OCI-LY7 (cell line): Measurements from ENCODE around the gene KRTAP25-1. TPM values are rescaled to one million over a fixed set of nuclear protein-coding genes. Genes with fewer than 3 reads are reported as not detected.

Experiments
- BruUV-seq: library from RNA; stranded (reverse); fragments of 400-500 nt; replicated peaks from 2 replicates; lab custom pipeline; 2021; lab: Mats Ljungman, UMichigan
- CTCF ChIA-PET: fragments of 300-600 bp; sonication (Branson Sonifier 250); formaldehyde crosslinking; loops from one replicate; lab custom pipeline; 2022; ENCODE audit warnings: antibody characterized with exemption; ENCODE audit not compliant: unreplicated experiment; lab: Charles Lee
- POLR2A ChIA-PET: fragments of 300-600 bp; sonication (Branson Sonifier 250); formaldehyde crosslinking; loops from one replicate; lab custom pipeline; 2022; ENCODE audit warnings: antibody characterized with exemption; lab: Charles Lee
- DNase-seq: peaks from one replicate; pipeline ENCODE4 v3.0.0-alpha.2; 2015; ENCODE audit warnings: low spot score
- H2AFZ ChIP-seq: fragments of 200-600 bp; sonication (generic), shearing (Covaris generic); 2 replicates; pipeline ENCODE4 v1.6.1; 2014; ENCODE audit warnings: mild to moderate bottlenecking, antibody characterized with exemption, low read length, moderate library complexity
- H3K27ac ChIP-seq: fragments of 200-600 bp; sonication (generic); 2 replicates; pipeline ENCODE4 v1.5.1; 2014; ENCODE audit warnings: mixed run types, low read depth, mild to moderate bottlenecking, moderate library complexity, low read length, inconsistent platforms; ENCODE audit not compliant: poor library complexity, severe bottlenecking
- H3K36me3 ChIP-seq: fragments of 200-600 bp; sonication (generic); 2 replicates; pipeline ENCODE4 v1.6.1; 2014; ENCODE audit warnings: mild to moderate bottlenecking, antibody characterized with exemption, low read length, moderate library complexity, mixed read lengths; ENCODE audit not compliant: insufficient read depth
- H3K4me1 ChIP-seq: fragments of 200-600 bp; sonication (generic); 2 replicates; pipeline ENCODE4 v1.5.1; 2014; ENCODE audit warnings: mild to moderate bottlenecking, low read length; ENCODE audit not compliant: insufficient read depth, poor library complexity, severe bottlenecking
- H3K4me2 ChIP-seq: fragments of 200-600 bp; sonication (generic); 2 replicates; pipeline ENCODE4 v1.6.1; 2014; ENCODE audit warnings: mild to moderate bottlenecking, low read length
- H3K4me3 ChIP-seq: fragments of 200-600 bp; sonication (generic); 2 replicates; pipeline ENCODE4 v1.5.1; 2014; ENCODE audit warnings: mild to moderate bottlenecking, low read depth, low read length; ENCODE audit not compliant: poor library complexity, severe bottlenecking
- H3K79me2 ChIP-seq: fragments of 200-600 bp; sonication (generic); 2 replicates; pipeline ENCODE4 v1.6.1; 2016; ENCODE audit warnings: low read depth, mild to moderate bottlenecking, low read length, moderate library complexity, mixed read lengths; ENCODE audit not compliant: insufficient read depth
- H3K9me2 ChIP-seq: fragments of 200-600 bp; sonication (generic); 2 replicates; pipeline ENCODE4 v1.6.1; 2016; ENCODE audit warnings: mild to moderate bottlenecking, low read length, mixed read lengths; ENCODE audit not compliant: insufficient read depth
- H3K9me3 ChIP-seq: fragments of 200-600 bp; sonication (generic); 2 replicates; pipeline ENCODE4 v1.6.1; 2014; ENCODE audit warnings: mild to moderate bottlenecking, mixed run types, low read length, mixed read lengths
- H4K20me1 ChIP-seq: fragments of 200-600 bp; sonication (generic); 2 replicates; pipeline ENCODE4 v1.6.1; 2014; ENCODE audit warnings: mild to moderate bottlenecking, antibody characterized with exemption, low read length, moderate library complexity, mixed read lengths; ENCODE audit not compliant: insufficient read depth
- EZH2phosphoT487 ChIP-seq: fragments of 200-600 bp; sonication (generic); IDR thresholded peaks from 2 replicates; pipeline ENCODE4 v1.6.1; 2018; ENCODE audit warnings: low read depth, borderline replicate concordance, mild to moderate bottlenecking, mixed run types, antibody characterized with exemption, low read length, moderate library complexity, mixed read lengths
- intact Hi-C: fragments of 100-400 bp; cut with micrococcal nuclease; formaldehyde crosslinking; loops from one replicate; pipeline ENCODE4 v1.10.0; 2022; ENCODE audit not compliant: unreplicated experiment
- total RNA-seq, 2 experiments: library from RNA; depleted of rRNA in 1 of 2; stranded (reverse); fragments of >200 nt in 1 of 2; shearing (Covaris generic) in 1 of 2; gene quantifications; 2 replicates each; pipeline ENCODE4 v1.2.3, GENCODE V29; 2014 to 2022
- TF ChIP-seq, protein P1 (sequence below): fragments of 200-600 bp; sonication (generic); conservative IDR thresholded peaks from 2 replicates; pipeline ENCODE4 v1.5.1; 2014; ENCODE audit warnings: mild to moderate bottlenecking, antibody characterized with exemption, low read length, moderate library complexity, mixed read lengths

KRTAP25-1 gene
- total RNA-seq, 2 experiments from 2014 or later, result not detected

DNA sequence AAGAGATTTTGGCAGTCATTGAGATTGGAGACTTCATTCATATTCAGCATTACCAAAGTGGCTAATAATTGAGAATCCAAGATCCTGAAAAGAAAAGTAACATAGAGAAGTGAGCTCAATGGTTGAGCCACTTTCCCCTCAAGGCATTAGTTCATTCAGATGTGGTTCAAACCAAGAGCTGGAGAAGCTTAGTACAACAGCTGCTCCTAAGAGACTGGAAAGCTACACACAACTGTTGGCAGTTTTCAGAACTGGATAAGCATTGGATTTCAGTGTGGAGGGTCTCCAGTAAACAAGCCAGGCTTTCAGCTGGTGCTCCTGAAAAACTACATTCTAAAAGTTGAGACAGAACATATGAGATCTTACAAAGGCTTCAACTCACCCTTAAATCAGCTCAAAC, 44.3 kb downstream of the KRTAP25-1 start:
- Histone ChIP-seq H3K9me2 (no peaks in the 10 kb centered on the region), H2AFZ (no peak overlapping the region), H3K9me3 (no peaks in the 10 kb centered on the region), H3K4me1 (no peaks in the 10 kb centered on the region), H3K79me2 (no peaks in the 10 kb centered on the region), H3K4me3 (no peak overlapping the region), H3K27ac (no peak overlapping the region), H4K20me1 (no peaks in the 10 kb centered on the region), H3K4me2 (no peak overlapping the region), H3K36me3 (no peaks in the 10 kb centered on the region)
- CTCF ChIA-PET, result no interaction called here
- no TSS peak for BruUV-seq
- no peak for DNase-seq
- POLR2A ChIA-PET, result interaction anchor here (0.6 to 1.4 kb wide), 4 partner anchors 10 to 1147 kb away, joined by 3 to 5 read pairs (median 3); no protein-coding TSS in a partner anchor
- intact Hi-C loops, result no loop called here
- TF ChIP-seq EZH2phosphoT487, result no peak
- TF ChIP-seq, protein P1, sequence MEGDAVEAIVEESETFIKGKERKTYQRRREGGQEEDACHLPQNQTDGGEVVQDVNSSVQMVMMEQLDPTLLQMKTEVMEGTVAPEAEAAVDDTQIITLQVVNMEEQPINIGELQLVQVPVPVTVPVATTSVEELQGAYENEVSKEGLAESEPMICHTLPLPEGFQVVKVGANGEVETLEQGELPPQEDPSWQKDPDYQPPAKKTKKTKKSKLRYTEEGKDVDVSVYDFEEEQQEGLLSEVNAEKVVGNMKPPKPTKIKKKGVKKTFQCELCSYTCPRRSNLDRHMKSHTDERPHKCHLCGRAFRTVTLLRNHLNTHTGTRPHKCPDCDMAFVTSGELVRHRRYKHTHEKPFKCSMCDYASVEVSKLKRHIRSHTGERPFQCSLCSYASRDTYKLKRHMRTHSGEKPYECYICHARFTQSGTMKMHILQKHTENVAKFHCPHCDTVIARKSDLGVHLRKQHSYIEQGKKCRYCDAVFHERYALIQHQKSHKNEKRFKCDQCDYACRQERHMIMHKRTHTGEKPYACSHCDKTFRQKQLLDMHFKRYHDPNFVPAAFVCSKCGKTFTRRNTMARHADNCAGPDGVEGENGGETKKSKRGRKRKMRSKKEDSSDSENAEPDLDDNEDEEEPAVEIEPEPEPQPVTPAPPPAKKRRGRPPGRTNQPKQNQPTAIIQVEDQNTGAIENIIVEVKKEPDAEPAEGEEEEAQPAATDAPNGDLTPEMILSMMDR, result no peak

- Histone ChIP-seq H3K4me1 (no peaks in the 10 kb centered on the region), H3K9me2 (no peaks in the 10 kb centered on the region), H4K20me1 (no peaks in the 10 kb centered on the region), H3K27ac (no peak overlapping the region), H3K79me2 (no peaks in the 10 kb centered on the region), H3K36me3 (no peaks in the 10 kb centered on the region), H3K4me2 (no peak overlapping the region), H2AFZ (no peak overlapping the region), H3K4me3 (no peak overlapping the region), H3K9me3 (no peaks in the 10 kb centered on the region)
- CTCF ChIA-PET, result no interaction called here
- no peak for DNase-seq
- BruUV-seq, result no TSS peak
- POLR2A ChIA-PET, result interaction anchor here (0.6 to 1.4 kb wide), 4 partner anchors 9 to 24 kb away, joined by 3 to 5 read pairs (median 4); no protein-coding TSS in a partner anchor
- TF ChIP-seq EZH2phosphoT487, result no peak
- TF ChIP-seq, protein P1, result no peak
- intact Hi-C loops, result no loop called here
These were observed 45.6 kb downstream of the KRTAP25-1 start for GRCh38 chr21:30243691-30244090.

GRCh38 chr21:30240661-30241060, 48.7 kb downstream of the KRTAP25-1 start:
- BruUV-seq, result no TSS peak
- H3K4me3 ChIP-seq, result no peak overlapping the region
- no peaks in the 10 kb centered on the region for H3K9me3 ChIP-seq
- intact Hi-C loops, result no loop called here
- no peaks in the 10 kb centered on the region for H3K4me1 ChIP-seq
- DNase-seq, result no peak
- ChIA-PET CTCF (no interaction called here), POLR2A (interaction anchor here (0.6 kb wide), 1 partner anchor 35 kb away, joined by 3 read pairs; no protein-coding TSS in a partner anchor)
- no peaks in the 10 kb centered on the region for H3K9me2 ChIP-seq
- H4K20me1 ChIP-seq, result no peaks in the 10 kb centered on the region
- H3K4me2 ChIP-seq, result no peak overlapping the region
- H3K27ac ChIP-seq, result no peak overlapping the region
- H3K79me2 ChIP-seq, result no peaks in the 10 kb centered on the region
- no peak overlapping the region for H2AFZ ChIP-seq
- TF ChIP-seq, protein P1, result no peak
- TF ChIP-seq EZH2phosphoT487, result no peak
- H3K36me3 ChIP-seq, result no peaks in the 10 kb centered on the region

Other genes starting within 250 kb of the KRTAP25-1 start
- gene CLDN17, start 122.7 kb downstream of the KRTAP25-1 start, total RNA-seq (2014; rRNA removed; shearing (Covaris generic)), result not detected in 2 replicates
- gene CLDN17, start 122.7 kb downstream of the KRTAP25-1 start, total RNA-seq (2022), result not detected in 2 replicates
- not detected in 2 replicates for gene CLDN8, start 73.4 kb downstream of the KRTAP25-1 start, total RNA-seq (2014; rRNA removed; shearing (Covaris generic))
- gene CLDN8, start 73.4 kb downstream of the KRTAP25-1 start, total RNA-seq (2022), result not detected in 2 replicates
- not detected in 2 replicates for gene KRTAP24-1, start 6.6 kb downstream of the KRTAP25-1 start, total RNA-seq (2014; rRNA removed; shearing (Covaris generic))
- not detected in 2 replicates for gene KRTAP24-1, start 6.6 kb downstream of the KRTAP25-1 start, total RNA-seq (2022)
- gene KRTAP26-1, start 30.8 kb upstream of the KRTAP25-1 start, total RNA-seq (2014; rRNA removed; shearing (Covaris generic)), result not detected in 2 replicates
- gene KRTAP26-1, start 30.8 kb upstream of the KRTAP25-1 start, total RNA-seq (2022), result not detected in 2 replicates
- not detected in 2 replicates for gene KRTAP27-1, start 48.2 kb upstream of the KRTAP25-1 start, total RNA-seq (2014; rRNA removed; shearing (Covaris generic))
- not detected in 2 replicates for gene KRTAP27-1, start 48.2 kb upstream of the KRTAP25-1 start, total RNA-seq (2022)
- not detected in 2 replicates for gene KRTAP23-1, start 59.1 kb upstream of the KRTAP25-1 start, total RNA-seq (2014; rRNA removed; shearing (Covaris generic))
- gene KRTAP23-1, start 59.1 kb upstream of the KRTAP25-1 start, total RNA-seq (2022), result not detected in 2 replicates
- gene KRTAP13-2, start 82.8 kb upstream of the KRTAP25-1 start, total RNA-seq (2014; rRNA removed; shearing (Covaris generic)), result not detected in 2 replicates
- not detected in 2 replicates for gene KRTAP13-2, start 82.8 kb upstream of the KRTAP25-1 start, total RNA-seq (2022)
- gene KRTAP13-1, start 106.5 kb upstream of the KRTAP25-1 start, total RNA-seq (2014; rRNA removed; shearing (Covaris generic)), result not detected in 2 replicates
- gene KRTAP13-1, start 106.5 kb upstream of the KRTAP25-1 start, total RNA-seq (2022), result not detected in 2 replicates
- not detected in 2 replicates for gene KRTAP13-3, start 136.4 kb upstream of the KRTAP25-1 start, total RNA-seq (2014; rRNA removed; shearing (Covaris generic))
- gene KRTAP13-3, start 136.4 kb upstream of the KRTAP25-1 start, total RNA-seq (2022), result not detected in 2 replicates
- not detected in 2 replicates for gene KRTAP13-4, start 140.7 kb upstream of the KRTAP25-1 start, total RNA-seq (2014; rRNA removed; shearing (Covaris generic))
- not detected in 2 replicates for gene KRTAP13-4, start 140.7 kb upstream of the KRTAP25-1 start, total RNA-seq (2022)
- gene KRTAP15-1, start 150.8 kb upstream of the KRTAP25-1 start, total RNA-seq (2014; rRNA removed; shearing (Covaris generic)), result not detected in 2 replicates
- gene KRTAP15-1, start 150.8 kb upstream of the KRTAP25-1 start, total RNA-seq (2022), result not detected in 2 replicates
- not detected in 2 replicates for gene KRTAP19-1, start 190.9 kb upstream of the KRTAP25-1 start, total RNA-seq (2014; rRNA removed; shearing (Covaris generic))
- not detected in 2 replicates for gene KRTAP19-1, start 190.9 kb upstream of the KRTAP25-1 start, total RNA-seq (2022)
- not detected in 2 replicates for gene KRTAP19-2, start 197.9 kb upstream of the KRTAP25-1 start, total RNA-seq (2014; rRNA removed; shearing (Covaris generic))
- not detected in 2 replicates for gene KRTAP19-2, start 197.9 kb upstream of the KRTAP25-1 start, total RNA-seq (2022)
- not detected in 2 replicates for gene KRTAP19-3, start 202.5 kb upstream of the KRTAP25-1 start, total RNA-seq (2014; rRNA removed; shearing (Covaris generic))
- not detected in 2 replicates for gene KRTAP19-3, start 202.5 kb upstream of the KRTAP25-1 start, total RNA-seq (2022)
- gene KRTAP19-4, start 207.7 kb upstream of the KRTAP25-1 start, total RNA-seq (2014; rRNA removed; shearing (Covaris generic)), result not detected in 2 replicates
- not detected in 2 replicates for gene KRTAP19-4, start 207.7 kb upstream of the KRTAP25-1 start, total RNA-seq (2022)
- not detected in 2 replicates for gene KRTAP19-5, start 212.6 kb upstream of the KRTAP25-1 start, total RNA-seq (2014; rRNA removed; shearing (Covaris generic))
- gene KRTAP19-5, start 212.6 kb upstream of the KRTAP25-1 start, total RNA-seq (2022), result not detected in 2 replicates